BJ (cell line): ENCODE results near the gene ZNF792. TPM values are rescaled to one million over a fixed set of nuclear protein-coding genes. Genes with fewer than 3 reads are reported as not detected.

Experiments
- CTCF ChIA-PET: fragments of 350-600 bp; formaldehyde crosslinking; extraction: SDS; loops from one replicate; lab custom pipeline; 2021; ENCODE audit warnings: antibody characterized with exemption, inconsistent platforms; lab: Yijun Ruan, JAX
- POLR2A ChIA-PET: fragments of 300-600 bp; sonication (Branson Sonifier 250); formaldehyde crosslinking; extraction: SDS; loops from one replicate; lab custom pipeline; 2021; ENCODE audit warnings: antibody characterized with exemption; lab: Charles Lee
- DNase-seq: peaks from one replicate; pipeline ENCODE4 v3.0.0-alpha.2; 2011; ENCODE audit warnings: low read depth
- H3K27me3 ChIP-seq: 2 replicates; pipeline ENCODE4 v1.6.0; 2011; ENCODE audit warnings: low read length; ENCODE audit not compliant: control insufficient read depth, insufficient read depth
- H3K36me3 ChIP-seq: 2 replicates; pipeline ENCODE4 v1.5.1; 2011; ENCODE audit warnings: low read length; ENCODE audit not compliant: control insufficient read depth, insufficient read depth
- H3K4me3 ChIP-seq: 2 replicates; pipeline ENCODE4 v1.5.1; 2011; ENCODE audit warnings: low read depth, mild to moderate bottlenecking, control low read depth, low read length
- polyA plus RNA-seq: library from polyadenylated mRNA; depleted of rRNA; stranded (reverse); fragments of >200 nt; gene quantifications from 2 replicates; pipeline ENCODE4 v1.2.3, GENCODE V29; 2011
- TF ChIP-seq, protein P1 (sequence below): IDR thresholded peaks from 2 replicates; pipeline ENCODE4 v1.5.1; 2011; ENCODE audit warnings: low read depth, mild to moderate bottlenecking, control low read depth, inconsistent platforms, low read length, moderate library complexity; ENCODE audit not compliant: insufficient read depth

ZNF792 gene
- polyA plus RNA-seq, 1 experiment: 1.8 TPM

DNA sequence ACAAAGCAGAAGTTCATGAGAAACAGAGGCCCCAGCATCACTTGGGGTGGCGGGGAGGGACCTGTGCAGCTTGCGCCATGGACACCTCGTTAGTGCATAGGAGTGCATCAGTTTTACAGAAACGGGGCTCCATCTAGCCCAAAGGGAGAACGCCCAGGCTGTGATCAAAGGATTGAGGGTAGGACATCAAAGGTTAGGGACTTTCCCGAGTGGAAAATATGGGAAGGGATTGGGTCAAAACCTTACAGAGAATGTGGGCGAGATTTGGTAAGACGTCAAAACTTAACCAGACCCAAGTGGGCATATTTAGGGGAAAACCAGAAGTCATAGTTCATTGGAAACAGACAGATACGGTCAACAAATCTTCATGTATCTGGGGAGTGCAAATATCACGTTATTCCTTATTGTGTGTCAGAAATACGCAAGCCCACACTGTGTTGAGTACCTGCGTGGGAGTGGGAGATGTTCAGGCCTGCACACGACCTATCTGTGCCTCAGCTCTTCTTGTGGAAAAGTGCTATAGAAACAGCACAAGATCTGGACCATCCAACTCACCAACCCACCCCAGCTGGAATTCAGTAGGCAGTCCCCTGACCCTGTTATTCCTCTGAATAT lies 26.7 kb upstream of the ZNF792 start:
- ChIA-PET CTCF (interaction anchor here (1.0 to 1.6 kb wide), 2 partner anchors 10 to 21 kb away, joined by 3 to 6 read pairs; no protein-coding TSS in a partner anchor), POLR2A (no interaction called here)
- no peak for DNase-seq

DNA sequence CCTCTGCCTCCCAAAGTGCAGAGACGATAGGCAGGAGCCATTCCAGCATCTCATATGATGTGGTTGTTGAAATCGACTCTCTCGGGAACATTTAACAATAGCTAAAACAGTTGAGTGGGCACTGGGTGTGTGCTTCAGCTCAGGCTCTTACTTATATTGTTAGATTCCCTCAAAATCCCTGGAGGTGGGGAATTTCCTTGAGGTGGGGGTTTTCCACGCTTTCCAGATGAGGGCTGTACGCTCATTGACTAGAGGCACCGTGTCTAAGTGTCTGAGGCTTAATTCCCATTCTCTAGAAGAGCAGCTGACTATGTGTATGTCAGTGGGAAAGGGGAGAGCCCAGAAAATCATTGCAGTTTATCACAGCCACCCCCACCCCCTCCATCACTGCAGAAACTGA lies 25.3 kb upstream of the ZNF792 start:
- ChIA-PET CTCF (interaction anchor here (0.6 to 1.6 kb wide), 3 partner anchors 10 to 54 kb away, joined by 3 to 4 read pairs (median 4); no protein-coding TSS in a partner anchor), POLR2A (no interaction called here)
- Histone ChIP-seq H3K36me3 (no peaks in the 10 kb centered on the region), H3K27me3 (no peaks in the 10 kb centered on the region), H3K4me3 (no peak overlapping the region)
- TF ChIP-seq, protein P1, sequence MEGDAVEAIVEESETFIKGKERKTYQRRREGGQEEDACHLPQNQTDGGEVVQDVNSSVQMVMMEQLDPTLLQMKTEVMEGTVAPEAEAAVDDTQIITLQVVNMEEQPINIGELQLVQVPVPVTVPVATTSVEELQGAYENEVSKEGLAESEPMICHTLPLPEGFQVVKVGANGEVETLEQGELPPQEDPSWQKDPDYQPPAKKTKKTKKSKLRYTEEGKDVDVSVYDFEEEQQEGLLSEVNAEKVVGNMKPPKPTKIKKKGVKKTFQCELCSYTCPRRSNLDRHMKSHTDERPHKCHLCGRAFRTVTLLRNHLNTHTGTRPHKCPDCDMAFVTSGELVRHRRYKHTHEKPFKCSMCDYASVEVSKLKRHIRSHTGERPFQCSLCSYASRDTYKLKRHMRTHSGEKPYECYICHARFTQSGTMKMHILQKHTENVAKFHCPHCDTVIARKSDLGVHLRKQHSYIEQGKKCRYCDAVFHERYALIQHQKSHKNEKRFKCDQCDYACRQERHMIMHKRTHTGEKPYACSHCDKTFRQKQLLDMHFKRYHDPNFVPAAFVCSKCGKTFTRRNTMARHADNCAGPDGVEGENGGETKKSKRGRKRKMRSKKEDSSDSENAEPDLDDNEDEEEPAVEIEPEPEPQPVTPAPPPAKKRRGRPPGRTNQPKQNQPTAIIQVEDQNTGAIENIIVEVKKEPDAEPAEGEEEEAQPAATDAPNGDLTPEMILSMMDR: no peak
- DNase-seq: no peak

More for the DNA sequence above, 26.7 kb upstream of the ZNF792 start:
- Histone ChIP-seq H3K4me3 (no peak overlapping the region), H3K27me3 (no peaks in the 10 kb centered on the region), H3K36me3 (no peaks in the 10 kb centered on the region)
- TF ChIP-seq, protein P1: no peak

DNA sequence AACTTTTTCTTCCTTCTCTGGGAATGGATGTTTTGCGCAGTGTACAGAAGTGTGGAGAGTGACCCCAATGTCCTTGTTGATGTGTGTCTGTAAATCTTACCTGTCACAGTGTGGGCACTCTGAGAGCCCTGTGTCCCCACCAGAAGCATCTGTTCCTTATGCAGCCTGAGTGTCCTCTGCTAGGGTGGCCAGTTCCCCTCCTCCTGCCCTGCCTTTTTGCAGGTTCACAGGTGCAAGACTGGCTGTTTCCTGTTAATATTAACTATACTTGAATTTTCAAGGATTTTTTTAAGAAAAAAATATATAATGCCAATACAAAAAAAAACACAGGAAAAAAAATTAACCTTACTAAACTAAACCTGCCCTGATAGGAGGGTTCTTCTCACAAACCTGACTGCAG lies 24.1 kb upstream of the ZNF792 start:
- Histone ChIP-seq H3K36me3 (no peaks in the 10 kb centered on the region), H3K4me3 (no peak overlapping the region), H3K27me3 (no peaks in the 10 kb centered on the region)
- ChIA-PET POLR2A (no interaction called here), CTCF (no interaction called here)
- no peak for DNase-seq
- TF ChIP-seq, protein P1: no peak

DNA sequence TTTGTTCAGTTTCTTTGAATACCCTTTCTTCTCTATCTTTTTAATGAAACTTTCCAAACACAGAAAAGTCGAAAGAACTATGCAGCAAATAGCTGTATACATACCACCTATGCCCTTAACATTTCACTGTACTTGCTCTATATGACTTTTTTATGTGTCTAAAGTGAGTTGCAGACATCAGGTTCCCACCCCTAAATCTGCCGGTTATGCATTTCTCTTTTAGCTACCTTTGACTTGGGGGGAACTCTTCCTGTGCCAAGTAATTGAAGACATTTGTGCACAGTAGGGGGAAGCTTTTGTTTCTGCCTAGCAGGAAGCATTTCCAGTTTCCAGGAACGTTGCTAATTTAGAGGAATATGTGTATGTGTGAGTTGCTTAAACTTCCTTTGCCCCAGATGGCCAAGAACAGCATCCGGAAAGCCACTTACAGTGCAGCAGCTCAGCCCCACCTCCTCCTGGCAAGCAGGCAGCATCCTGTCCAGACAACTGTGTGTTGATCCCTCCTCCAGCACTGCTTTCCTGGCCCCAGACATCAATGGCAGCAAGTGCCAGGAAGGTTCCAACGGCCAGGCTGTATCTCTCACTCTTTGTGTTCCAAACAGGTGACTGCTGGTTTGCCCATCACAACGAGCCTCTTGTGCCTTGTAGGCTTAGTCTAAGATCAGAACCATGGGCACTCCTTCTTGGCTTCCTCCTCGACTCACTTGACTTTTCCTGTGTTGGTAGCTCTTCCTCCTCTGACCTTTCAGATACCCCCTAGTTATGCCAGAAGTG lies 21.4 kb upstream of the ZNF792 start:
- TF ChIP-seq, protein P1: no peak
- Histone ChIP-seq H3K4me3 (no peak overlapping the region), H3K36me3 (no peaks in the 10 kb centered on the region), H3K27me3 (no peaks in the 10 kb centered on the region)
- ChIA-PET CTCF (interaction anchor here (0.8 to 1.5 kb wide), 5 partner anchors 10 to 82 kb away, joined by 3 to 4 read pairs (median 3); no protein-coding TSS in a partner anchor), POLR2A (no interaction called here)
- no peak for DNase-seq

DNA sequence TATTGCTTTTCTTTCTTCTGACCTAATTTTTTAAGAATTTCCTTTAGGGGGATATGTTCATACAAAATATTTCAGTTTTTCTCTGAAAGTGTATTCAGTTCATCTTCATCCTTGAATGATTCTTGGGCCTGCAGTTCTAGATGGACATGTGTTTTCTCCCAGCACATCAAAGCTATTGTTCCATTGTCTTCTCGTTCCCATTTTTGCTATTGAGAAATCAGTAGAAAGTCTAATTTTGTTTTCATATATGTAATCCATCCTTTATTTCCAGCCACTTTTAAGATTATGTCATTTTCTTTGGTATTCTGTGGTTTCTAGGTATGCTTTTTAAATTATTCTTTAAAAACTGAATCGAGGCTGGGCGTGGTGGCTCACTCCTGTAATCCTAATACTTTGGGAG lies 20.3 kb upstream of the ZNF792 start:
- no peaks in the 10 kb centered on the region for H3K27me3 ChIP-seq
- no peak for DNase-seq
- no peak overlapping the region for H3K4me3 ChIP-seq
- ChIA-PET CTCF (interaction anchor here (1.0 kb wide), 1 partner anchor 60 kb away, joined by 3 read pairs; no protein-coding TSS in a partner anchor), POLR2A (no interaction called here)
- no peaks in the 10 kb centered on the region for H3K36me3 ChIP-seq
- TF ChIP-seq, protein P1: no peak
